GM21526 (cell line): ENCODE measurements around the gene RWDD4.
A peak's percentile ranks its signal among the peaks of the same experiment; 100 is the strongest.

ENCODE experiments used
- ATAC-seq: cut with Tn5 transposase; IDR thresholded peaks from one replicate; pipeline ENCODE4 v1.9.1; 2021; ENCODE audit warnings: moderate library complexity; ENCODE audit not compliant: unreplicated experiment, low FRiP score

Gene RWDD4

GRCh38 chr4:183607894-183608293 lies 51.1 kb downstream of the RWDD4 start:
- no peak for ATAC-seq

- ATAC-seq, result no peak
Observed at GRCh38 chr4:183602557-183603027, 56.4 kb downstream of the RWDD4 start.

GRCh38 chr4:183601381-183601780 lies 57.6 kb downstream of the RWDD4 start:
- no peak for ATAC-seq

- peak; percentile 16 for ATAC-seq
Observed at GRCh38 chr4:183600189-183600685, 58.7 kb downstream of the RWDD4 start.

GRCh38 chr4:183599690-183600089 lies 59.3 kb downstream of the RWDD4 start:
- peak; percentile 81 for ATAC-seq

- ATAC-seq, result peak; percentile 13
Observed at GRCh38 chr4:183599284-183599683, 59.7 kb downstream of the RWDD4 start.

GRCh38 chr4:183596067-183596757 lies 62.8 kb downstream of the RWDD4 start:
- ATAC-seq, result no peak

GRCh38 chr4:183594823-183595222 lies 64.2 kb downstream of the RWDD4 start:
- no peak for ATAC-seq

- no peak for ATAC-seq
Observed at GRCh38 chr4:183591301-183591700, 67.7 kb downstream of the RWDD4 start.
